ENCODE data around the gene DSG4.
"Not testable (repeated sequence)": the region's sequence is repeated elsewhere in the genome, so short reads cannot be mapped to it uniquely, and the experiment has no call there.

DSG4 gene

GRCh38 chr18:31376477-31376876 lies at the start of gene DSG4:
Gene DSG4 (plus strand): TSS chr18:31376777. CDS start chr18:31376912, 135 bp downstream.
- DNase-seq (ENCODE audit: low read depth): no peak

DNA sequence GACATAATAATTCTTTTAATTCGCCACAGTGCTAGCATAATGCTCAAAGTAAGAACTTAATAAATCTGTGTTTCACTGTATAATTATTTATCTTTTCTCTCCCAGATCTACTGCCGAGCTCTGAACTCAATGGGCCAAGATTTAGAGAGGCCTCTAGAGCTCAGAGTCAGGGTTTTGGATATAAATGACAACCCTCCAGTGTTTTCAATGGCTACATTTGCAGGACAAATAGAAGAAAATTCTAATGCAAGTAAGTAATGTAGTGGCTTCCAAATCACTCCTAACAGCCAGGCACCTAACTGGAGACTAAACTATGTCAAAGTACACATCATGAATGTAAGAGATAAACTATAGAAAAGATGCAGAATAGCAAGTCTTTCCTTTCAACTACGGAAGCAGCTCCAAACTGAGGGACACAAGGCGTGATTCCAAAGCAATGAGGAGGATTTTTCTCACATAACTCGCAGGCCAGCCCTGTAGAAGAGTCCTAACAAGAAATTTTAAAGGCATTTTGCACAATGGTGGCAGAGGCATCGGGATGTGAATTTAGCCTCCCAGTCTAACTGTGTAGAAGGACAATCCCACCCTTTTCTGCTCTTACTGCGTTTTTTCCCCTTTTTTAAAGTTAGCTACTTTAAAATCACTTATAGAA lies 46.7 kb upstream of the DSG4 start:
- DNase-seq (ENCODE audit: low read depth): no peak

DNA sequence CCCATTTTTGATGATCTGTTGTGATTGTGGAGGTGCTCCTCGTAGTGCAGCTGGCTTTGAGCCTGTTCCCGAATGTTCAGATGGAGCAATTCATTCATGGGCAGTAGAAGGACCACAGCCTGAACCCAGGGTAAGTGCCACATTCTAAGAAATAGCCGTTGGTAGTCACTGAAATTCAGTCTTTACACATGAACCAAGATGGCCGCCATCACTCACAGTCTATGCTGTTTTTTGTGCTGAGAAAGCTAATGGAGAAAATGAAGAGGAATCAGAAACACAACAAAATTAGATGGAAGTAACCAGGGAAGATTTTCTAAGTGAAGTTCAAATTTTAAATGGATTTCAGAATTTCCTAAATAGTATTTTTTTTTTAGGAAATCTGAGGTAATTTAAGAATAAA lies 33.1 kb upstream of the DSG4 start:
- DNase-seq (ENCODE audit: low read depth): no peak

GRCh38 chr18:31353336-31353735 lies 23.2 kb upstream of the DSG4 start:
- DNase-seq (ENCODE audit: low read depth): not testable (repeated sequence)

- DNase-seq (ENCODE audit: low read depth): no peak
These were observed 21.6 kb upstream of the DSG4 start for GRCh38 chr18:31354990-31355389.

- DNase-seq (ENCODE audit: low read depth): no peak
These were observed 20.6 kb upstream of the DSG4 start for GRCh38 chr18:31356025-31356424.

DNA sequence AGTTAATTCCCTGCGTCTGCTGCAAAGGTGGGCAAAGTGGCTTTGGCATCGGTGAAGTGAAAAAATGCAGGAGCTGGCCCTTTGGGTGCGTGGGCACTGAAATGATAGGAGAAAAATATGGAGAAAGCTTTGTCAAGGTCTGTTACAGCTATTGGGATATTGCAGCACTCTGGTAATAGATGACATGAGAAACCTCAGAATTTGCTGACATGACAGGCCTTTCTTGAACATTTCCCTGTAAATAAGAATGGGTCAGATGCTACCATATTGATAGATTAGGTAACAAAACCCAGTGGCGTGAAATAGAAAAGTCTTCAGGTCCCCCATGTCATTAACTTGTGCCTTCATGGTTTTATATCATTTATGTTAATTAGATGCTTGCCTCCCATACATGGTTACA lies 12.4 kb upstream of the DSG4 start:
- no peak for DNase-seq (ENCODE audit: low read depth)

DNA sequence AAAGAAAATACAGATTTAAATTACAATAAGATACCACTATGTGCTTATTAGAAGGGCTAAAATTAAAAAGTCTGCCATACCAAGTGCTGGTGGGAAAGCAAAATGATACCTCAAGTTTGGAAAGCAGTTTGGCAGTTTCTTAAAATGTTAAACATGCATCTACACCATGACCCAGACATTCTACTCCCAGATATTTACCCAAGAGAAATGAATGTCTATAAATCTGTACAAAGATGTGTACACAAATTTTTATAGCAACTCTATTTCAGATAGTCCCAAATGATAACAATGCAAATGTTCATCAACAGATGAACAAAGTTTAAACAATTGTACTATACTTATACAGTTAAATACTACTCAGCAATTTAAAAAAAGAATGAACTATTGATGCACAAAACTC lies 7.1 kb upstream of the DSG4 start:
- DNase-seq (ENCODE audit: low read depth): no peak

- no peak for DNase-seq (ENCODE audit: low read depth)
These were observed 4.6 kb upstream of the DSG4 start for GRCh38 chr18:31371989-31372388.

GRCh38 chr18:31373641-31374040 lies 2.9 kb upstream of the DSG4 start:
- no peak for DNase-seq (ENCODE audit: low read depth)

DNA sequence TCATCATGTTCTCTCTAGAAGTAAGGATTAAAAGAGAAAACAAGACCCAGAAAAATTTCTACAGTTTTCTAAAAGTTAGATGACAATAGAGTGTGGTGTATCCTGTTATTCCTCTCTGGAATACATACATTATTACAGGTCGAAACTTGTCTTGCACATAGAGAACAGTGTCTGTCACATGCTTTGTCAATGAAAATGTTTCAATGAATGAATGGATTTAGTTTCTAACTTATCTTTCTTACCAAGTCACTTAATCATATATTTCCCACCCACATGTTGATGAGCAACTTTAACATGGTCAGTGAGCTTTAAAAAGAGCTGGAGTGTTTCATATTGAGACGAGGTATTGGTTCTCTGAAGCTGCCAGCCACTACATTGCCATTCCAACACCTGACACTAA lies 4.3 kb downstream of the DSG4 start:
- no peak for DNase-seq (ENCODE audit: low read depth)

DNA sequence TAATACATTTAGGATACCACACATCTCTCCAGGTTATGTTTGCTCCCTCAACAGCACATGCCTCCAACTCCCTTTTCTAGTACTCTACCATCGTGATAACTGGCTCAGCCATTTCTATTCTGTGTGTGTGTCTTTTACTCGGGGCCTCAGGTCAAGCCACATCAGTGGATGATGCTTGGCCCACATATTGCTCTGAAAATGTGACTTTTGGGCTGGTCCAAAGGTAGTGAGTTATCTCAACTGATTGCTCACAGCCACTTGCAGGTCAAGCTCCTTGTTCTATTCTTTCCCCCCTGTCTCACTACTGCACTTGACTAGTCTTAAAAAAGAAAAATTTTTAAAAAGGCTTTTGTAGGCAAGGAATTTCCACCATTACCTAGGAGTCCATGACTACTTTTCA lies 5.5 kb downstream of the DSG4 start:
- DNase-seq (ENCODE audit: low read depth): no peak

DNA sequence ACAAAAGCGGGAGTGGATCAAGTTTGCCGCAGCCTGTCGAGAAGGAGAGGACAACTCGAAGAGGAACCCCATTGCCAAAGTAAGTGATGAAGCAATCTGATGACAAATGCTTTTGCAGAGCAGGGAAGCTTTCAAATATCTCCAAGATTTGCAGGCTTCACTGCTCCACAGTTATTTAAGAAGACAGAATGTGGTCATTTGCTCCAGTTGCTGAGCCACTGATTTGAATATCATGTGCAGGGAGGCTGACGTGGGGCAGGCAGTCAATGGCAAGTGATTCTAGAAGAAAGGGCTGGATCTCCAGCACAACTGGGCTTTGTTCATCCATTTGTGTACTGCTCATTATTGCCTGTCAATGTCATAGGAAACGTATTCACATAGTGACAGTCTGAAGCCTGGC lies 10.2 kb downstream of the DSG4 start:
- DNase-seq (ENCODE audit: low read depth): no peak

- DNase-seq (ENCODE audit: low read depth): no peak
These were observed 16.7 kb downstream of the DSG4 start for GRCh38 chr18:31393286-31393685.

- no peak for DNase-seq (ENCODE audit: low read depth)
These were observed 20.4 kb downstream of the DSG4 start for GRCh38 chr18:31396796-31397612.

- DNase-seq (ENCODE audit: low read depth): no peak
These were observed 21.6 kb downstream of the DSG4 start for GRCh38 chr18:31398191-31398590.

DNA sequence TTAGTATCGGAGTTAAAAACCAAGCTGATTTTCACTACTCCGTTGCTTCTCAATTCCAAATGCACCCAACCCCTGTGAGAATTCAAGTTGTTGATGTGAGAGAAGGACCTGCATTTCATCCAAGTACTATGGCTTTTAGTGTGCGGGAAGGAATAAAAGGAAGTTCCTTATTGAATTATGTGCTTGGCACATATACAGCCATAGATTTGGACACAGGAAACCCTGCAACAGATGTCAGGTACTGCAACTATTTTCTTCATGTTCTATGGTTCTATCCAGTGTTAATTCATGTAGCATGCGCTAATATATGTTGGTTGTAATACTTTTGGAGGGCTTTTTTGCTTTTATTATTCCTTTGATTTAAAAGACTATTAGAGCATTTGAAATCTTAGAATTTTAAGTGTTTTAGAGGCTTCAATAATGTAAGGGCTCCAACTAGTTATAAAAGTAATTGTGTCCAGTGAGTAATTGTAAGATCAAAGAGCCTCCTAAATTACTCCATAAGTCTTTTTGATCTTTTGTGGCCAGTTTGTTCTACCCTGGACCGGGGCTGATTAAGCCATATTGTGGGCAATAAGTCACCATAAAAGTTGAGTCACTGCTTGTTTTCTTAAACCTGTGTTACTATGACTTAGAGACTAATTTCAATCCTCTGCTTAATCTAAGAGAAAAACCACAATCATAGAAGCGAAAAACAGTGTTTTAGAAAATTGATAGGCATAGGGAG lies 22.9 kb downstream of the DSG4 start:
- DNase-seq (ENCODE audit: low read depth): no peak

GRCh38 chr18:31401156-31402025 lies 24.8 kb downstream of the DSG4 start:
- DNase-seq (ENCODE audit: low read depth): no peak

DNA sequence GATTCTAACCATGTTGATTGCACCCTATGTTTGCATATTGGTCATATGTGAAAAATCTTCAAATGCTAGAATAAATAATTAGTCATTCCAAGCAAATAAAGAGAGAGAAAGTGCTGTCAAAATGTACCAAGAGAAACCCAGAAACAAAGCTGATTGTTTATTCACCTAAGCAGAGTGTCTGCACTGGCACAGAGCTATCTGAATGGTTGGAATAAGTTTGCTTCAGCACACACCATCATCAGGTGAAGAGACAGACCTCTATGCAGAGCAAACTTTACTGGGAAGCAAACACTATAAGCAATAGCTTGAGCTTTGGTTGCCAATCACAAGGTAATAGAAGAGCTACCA lies 25.4 kb downstream of the DSG4 start:
- DNase-seq (ENCODE audit: low read depth): no peak

DNA sequence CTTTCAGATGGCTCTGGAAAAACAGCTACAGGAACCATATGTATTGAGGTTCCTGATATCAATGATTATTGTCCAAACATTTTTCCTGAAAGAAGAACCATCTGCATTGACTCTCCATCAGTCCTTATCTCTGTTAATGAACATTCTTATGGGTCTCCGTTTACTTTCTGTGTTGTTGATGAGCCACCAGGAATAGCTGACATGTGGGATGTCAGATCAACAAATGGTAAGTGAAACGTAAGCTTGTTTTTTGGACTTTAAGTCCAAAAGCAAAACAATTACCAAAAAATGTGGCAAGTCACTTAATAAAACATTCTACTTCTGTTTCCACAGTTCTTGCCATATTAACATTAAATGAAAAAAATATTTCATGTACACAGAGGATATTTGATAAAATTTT lies 26.8 kb downstream of the DSG4 start:
- DNase-seq (ENCODE audit: low read depth): no peak

DNA sequence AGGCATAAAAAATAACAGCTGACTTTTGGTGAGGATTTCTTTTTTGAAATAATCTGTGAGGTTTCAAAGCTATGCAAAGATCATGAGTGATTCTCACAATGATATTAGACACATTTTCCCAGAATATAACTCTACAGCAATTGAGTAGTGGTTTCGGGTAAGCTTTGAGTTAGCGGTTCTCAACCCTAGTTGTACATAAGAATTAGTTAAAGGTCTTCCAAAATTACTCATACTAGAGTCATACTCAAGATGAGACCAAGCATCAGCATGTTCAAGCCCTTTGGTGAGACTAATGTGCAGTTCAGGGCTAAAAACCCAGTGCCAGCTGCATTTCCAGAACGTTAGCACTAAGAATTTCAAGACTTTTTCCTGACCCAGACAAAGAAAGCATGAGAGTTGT lies 31.1 kb downstream of the DSG4 start:
- DNase-seq (ENCODE audit: low read depth): no peak

GRCh38 chr18:31409276-31409675 lies 32.7 kb downstream of the DSG4 start:
- no peak for DNase-seq (ENCODE audit: low read depth)

All from EH (cell line).